GM21390 (cell line): ENCODE measurements around the gene TRIM25.

ENCODE experiments used
- ATAC-seq: cut with Tn5 transposase; IDR thresholded peaks from one replicate; pipeline ENCODE4 v1.9.1; 2021; ENCODE audit not compliant: unreplicated experiment

TRIM25 gene

GRCh38 chr17:56870081-56870651 lies 43.7 kb downstream of the TRIM25 start:
- ATAC-seq = peak; percentile 78

GRCh38 chr17:56868716-56869115 lies 45.1 kb downstream of the TRIM25 start:
- no peak for ATAC-seq

GRCh38 chr17:56867948-56868376 lies 45.9 kb downstream of the TRIM25 start:
- no peak for ATAC-seq

GRCh38 chr17:56866496-56866895 lies 47.4 kb downstream of the TRIM25 start:
- no peak for ATAC-seq

DNA sequence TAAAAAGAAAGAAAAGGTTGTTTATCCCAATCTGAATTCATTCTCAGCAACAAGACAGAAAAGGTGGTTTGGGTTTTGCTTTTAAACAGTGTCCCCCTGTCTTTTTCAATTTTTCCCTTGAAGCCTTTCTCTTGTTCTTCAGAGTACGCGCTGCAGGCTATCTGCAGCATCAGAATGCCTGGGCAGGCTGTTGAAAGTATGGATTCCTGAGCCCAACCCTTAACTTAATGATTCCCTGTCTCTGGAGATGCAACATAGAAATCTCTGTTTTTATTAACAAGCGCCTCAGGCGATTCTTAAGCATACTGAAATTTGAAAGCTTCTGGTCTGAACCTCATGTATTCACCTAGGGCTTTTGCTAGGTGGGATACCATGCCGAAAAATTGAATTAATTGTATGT lies 47.8 kb downstream of the TRIM25 start:
- ATAC-seq = no peak

DNA sequence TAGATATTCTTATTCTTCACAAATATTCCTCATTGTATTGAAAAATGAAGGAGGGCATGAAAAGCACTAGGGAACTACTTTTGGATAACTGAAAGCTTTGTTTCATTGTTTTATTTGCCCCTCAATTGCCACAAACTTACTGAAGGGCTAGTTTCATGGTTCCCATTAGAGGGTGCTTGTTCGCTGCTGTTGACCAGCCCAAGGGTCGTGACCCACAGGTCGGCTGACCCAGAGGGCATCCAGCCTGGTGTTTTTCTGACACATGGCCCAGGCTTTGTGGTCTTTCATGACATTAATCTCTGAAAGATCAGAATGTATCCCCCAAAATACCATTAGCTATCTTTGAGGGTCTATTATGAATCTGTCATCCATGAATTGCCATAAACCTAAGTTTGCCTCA lies 49.9 kb downstream of the TRIM25 start:
- no peak for ATAC-seq

DNA sequence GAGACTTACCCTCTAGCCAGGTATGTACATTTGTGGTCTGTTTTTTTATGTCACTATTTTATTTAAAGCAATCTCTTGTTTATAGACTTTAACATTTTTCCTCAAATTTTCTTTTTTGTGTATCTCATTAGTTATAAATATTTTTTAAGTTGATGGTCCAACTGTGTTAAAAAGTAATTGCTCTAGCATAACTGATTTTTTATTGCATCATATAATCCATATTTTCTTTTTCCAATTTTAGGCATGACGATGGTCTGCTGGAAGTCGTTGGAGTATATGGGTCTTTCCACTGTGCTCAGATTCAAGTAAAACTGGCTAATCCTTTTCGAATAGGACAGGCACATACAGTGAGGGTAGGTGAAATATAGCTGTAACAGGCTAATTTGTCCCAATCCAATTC lies 52.0 kb downstream of the TRIM25 start:
- no peak for ATAC-seq

GRCh38 chr17:56851008-56851407 lies 62.8 kb downstream of the TRIM25 start:
- no peak for ATAC-seq

DNA sequence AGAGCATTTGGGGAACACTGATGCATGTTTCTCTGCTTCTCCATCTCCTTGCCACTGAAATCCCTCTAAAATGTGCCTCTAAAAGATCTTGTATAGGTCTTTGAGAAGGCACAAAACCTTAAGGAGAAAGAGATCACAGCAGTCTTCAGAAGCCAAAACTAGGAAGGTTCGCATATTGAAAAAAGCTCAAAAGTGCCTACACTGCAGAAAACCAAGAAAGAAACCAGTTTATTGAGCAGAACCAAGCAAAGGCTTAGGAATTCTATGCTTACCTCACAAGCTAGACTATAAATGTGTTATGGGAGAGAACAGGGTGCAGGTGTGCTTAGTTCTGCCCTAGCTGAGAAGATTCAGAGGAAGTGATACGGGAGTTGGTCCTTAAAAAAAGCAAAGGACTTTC lies 63.3 kb downstream of the TRIM25 start:
- no peak for ATAC-seq

DNA sequence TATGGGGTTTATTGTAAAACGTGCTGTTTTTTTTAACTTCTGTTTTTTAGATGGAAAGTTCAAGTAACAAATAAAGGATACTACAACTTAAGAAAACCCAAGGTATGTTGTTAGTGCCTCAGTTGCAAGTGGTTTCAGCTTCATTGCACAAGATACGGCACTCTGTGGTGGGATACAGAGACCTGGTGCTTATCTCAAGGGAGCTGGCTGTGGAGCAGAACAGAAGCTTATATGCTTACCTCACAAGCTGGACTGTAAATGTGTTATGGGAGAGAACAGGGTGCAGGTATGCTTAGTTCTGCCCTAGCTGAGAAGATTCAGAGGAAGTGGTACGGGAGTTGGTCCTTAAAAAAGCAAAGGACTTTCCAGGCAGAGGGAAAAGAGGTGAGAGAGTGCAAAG lies 64.7 kb downstream of the TRIM25 start:
- ATAC-seq = no peak

DNA sequence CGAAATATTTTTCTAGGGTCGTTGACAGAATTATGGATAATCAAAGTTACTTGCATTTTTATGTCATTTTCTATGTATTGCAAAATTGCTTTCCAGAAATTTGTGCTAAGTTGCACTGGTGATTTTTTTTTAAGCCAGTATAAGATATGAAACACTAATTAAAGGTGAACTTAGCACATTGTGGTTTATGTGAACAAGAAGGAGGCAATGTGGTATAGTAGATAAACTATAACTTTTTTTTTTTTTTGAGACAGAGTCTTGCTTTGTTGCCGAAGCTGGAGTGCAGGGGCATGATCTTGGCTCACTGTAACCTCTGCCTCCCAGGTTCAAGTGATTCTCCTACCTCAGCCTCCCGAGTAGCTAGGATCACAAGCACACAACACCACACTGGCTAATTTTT lies 66.7 kb downstream of the TRIM25 start:
- ATAC-seq = no peak

- ATAC-seq = peak; percentile 67
These were observed 67.9 kb downstream of the TRIM25 start for GRCh38 chr17:56845934-56846333.

DNA sequence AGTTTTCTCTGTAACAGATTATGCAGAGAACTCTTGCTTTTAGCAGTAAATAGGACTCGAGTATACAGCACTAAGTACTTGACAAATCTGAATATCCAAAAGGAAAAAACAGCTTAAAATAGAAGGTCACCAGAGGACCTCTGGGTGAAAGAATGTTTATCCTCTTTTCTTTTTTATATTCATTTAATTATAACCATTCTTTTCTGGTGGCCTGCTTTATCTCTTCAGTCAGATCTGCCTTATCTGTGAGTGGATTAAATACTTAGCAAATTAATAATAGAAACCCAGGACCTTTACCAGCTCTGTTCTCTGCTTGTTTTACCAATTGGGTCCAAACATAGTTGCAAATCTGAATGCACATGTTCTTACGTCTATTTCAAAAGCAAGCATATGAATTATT lies 71.3 kb downstream of the TRIM25 start:
- ATAC-seq = no peak

- no peak for ATAC-seq
These were observed 75.2 kb downstream of the TRIM25 start for GRCh38 chr17:56838687-56839086.
